Keratinocyte (primary cell): Measurements from ENCODE around the gene MALRD1.

Experiments
- EZH2 ChIP-seq: IDR thresholded peaks from one replicate; pipeline ENCODE4 v1.6.1; 2012; ENCODE audit warnings: inconsistent platforms, mild to moderate bottlenecking, low read length, moderate library complexity
- TF ChIP-seq, protein P1 (sequence below), 3 experiments: IDR thresholded peaks in 1 of 3; conservative IDR thresholded peaks in 1 of 3; optimal IDR thresholded peaks in 1 of 3; 2 replicates in 2 of 3; 3 replicates in 1 of 3; pipeline versions ENCODE3 to v1.5.1; 2011; ENCODE audit warnings: low read length in 3 of 3, mild to moderate bottlenecking in 3 of 3, moderate library complexity in 2 of 3, control low read depth in 1 of 3, inconsistent platforms in 1 of 3; ENCODE audit not compliant: insufficient read depth in 2 of 3; ENCODE audit errors: extremely low read depth in 1 of 3

DNA sequence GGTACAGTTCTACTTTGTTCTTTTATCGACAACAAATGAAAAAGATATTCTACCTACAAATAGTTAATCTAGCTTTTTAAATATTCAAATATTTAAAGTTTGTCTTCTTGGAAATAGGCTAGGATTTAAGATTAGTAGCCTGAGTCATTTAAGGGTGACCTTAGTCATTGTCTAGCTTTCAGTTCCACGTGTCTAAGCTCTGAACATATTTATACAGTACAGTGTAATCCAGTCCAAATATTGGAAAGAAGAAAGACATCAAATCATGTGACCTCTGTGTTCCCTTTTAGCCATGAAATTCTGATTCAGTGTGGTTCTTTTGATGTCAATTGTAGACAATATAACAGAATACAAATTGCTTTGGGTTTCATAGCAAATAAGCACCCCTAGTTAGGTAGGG, 121.1 kb downstream of the MALRD1 start:
- TF ChIP-seq, protein P1, sequence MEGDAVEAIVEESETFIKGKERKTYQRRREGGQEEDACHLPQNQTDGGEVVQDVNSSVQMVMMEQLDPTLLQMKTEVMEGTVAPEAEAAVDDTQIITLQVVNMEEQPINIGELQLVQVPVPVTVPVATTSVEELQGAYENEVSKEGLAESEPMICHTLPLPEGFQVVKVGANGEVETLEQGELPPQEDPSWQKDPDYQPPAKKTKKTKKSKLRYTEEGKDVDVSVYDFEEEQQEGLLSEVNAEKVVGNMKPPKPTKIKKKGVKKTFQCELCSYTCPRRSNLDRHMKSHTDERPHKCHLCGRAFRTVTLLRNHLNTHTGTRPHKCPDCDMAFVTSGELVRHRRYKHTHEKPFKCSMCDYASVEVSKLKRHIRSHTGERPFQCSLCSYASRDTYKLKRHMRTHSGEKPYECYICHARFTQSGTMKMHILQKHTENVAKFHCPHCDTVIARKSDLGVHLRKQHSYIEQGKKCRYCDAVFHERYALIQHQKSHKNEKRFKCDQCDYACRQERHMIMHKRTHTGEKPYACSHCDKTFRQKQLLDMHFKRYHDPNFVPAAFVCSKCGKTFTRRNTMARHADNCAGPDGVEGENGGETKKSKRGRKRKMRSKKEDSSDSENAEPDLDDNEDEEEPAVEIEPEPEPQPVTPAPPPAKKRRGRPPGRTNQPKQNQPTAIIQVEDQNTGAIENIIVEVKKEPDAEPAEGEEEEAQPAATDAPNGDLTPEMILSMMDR (optimal IDR thresholded peaks at IDR 0.05 in 1 of 3, IDR thresholded peaks at IDR 0.05 in 1 of 3, conservative IDR thresholded peaks at IDR 0.05 in 1 of 3; ENCODE audit: extremely low read depth in 1 of 3, insufficient read depth in 2 of 3, low read length in 3 of 3) = no peak
- TF ChIP-seq EZH2 = no peak
